HG03108 (cell line): ENCODE measurements around the gene PSG7.
"Not testable (repeated sequence)": the region's sequence is repeated elsewhere in the genome, so short reads cannot be mapped to it uniquely, and the experiment has no call there.

Experiments
- ATAC-seq: cut with Tn5 transposase; IDR thresholded peaks from one replicate; pipeline ENCODE4 v1.9.1; 2021; ENCODE audit warnings: moderate library complexity; ENCODE audit not compliant: unreplicated experiment

PSG7 gene

DNA sequence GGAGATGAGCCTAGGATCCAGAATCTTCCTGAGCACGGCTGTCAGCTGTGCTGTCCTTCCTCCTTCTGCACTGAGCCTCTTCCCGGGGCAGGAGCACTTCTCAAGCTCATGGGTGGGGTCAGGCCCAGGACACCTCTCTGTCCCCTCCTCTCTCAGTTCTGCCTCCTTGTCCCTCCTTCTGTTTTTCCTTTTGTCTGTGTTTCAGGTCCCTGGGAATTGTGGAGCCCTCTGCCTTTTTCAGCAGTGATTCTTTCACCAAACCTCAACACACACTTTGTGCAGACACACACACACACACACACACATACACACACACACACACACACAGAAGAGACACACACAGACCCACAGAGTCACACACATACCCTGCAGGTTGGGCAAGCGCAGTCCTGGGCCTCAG lies at the start of gene PSG7:
TSS of gene PSG7 (minus strand) at position 101 of the 400 bp plus-strand sequence. CDS start 131 bp downstream, outside the sequence.
- ATAC-seq: not testable (repeated sequence)

DNA sequence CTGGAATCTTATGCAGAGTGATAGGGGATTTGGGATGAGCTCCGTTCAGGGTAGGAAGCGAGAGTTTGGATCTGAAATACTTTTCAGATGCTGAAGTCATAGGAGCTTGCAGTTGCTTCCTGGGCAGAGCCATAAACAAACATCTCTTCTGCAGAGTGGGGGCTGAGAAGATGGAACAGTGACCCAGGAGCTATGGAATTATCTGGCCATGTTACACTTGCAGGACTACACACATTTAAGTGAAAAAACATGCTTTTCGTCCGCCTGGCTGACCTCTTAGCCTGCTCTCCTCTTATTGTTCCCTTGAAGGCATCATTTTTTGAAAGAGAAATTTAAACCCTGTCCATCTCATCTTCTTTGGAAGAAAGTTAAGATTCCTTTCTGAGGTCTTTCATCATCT lies 48.6 kb upstream of the PSG7 start:
- no peak for ATAC-seq

DNA sequence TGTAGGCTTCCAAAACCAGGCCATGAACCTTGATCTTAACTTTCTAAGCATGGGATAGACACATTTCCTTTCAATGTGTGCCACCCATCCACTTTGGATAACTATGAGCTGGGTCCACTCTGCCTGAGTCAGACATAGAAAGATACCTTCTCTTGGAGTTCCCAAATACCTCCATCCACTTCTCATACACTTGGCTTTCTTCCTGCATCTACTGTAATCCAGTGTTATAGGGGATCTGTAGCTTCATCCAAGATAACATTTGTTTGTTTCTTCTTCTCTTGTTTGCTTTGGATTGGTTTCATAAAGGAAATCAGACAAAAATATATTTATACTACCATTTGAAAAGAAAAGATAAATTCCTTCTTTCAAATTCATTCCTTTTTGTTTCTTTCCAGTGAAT lies 45.1 kb upstream of the PSG7 start:
- not testable (repeated sequence) for ATAC-seq

DNA sequence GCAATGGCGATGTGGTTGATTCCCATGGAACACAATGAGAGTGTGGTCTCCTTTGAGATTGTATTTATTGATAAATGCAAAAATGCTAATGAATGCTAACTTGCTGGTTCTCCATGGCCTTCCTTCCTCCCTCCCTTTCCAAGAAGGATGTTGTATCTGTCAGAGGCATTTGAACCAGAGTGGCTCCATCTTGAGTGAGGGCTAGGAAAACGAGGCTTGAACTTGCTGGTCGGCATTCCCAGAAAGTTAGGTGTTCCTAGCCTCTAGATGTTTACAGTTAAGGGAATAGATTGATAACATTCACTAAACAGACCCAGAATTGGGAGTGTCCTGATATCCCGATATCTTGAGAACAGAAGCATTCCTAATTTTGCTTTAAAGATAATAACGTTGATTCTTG lies 34.4 kb upstream of the PSG7 start:
- not testable (repeated sequence) for ATAC-seq

DNA sequence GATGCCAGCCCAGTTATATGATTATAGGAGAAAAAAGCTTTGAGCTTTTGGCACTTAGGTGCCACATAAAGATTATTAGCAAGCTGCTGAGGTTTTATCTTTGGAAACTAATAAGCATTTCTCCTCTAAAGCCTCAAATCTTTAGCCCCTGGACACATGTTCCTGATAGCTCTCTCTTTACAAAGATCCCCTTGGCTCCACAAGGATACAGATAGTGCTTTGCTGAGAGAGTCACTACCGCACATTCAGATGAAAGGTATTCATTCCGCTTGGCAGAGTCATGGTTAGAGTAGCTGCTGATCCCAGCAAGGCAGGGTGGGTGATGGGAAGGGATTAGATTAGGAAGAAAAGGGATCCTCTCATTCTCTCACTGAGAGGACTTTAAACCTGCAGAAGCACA lies 28.2 kb upstream of the PSG7 start:
- no peak for ATAC-seq

DNA sequence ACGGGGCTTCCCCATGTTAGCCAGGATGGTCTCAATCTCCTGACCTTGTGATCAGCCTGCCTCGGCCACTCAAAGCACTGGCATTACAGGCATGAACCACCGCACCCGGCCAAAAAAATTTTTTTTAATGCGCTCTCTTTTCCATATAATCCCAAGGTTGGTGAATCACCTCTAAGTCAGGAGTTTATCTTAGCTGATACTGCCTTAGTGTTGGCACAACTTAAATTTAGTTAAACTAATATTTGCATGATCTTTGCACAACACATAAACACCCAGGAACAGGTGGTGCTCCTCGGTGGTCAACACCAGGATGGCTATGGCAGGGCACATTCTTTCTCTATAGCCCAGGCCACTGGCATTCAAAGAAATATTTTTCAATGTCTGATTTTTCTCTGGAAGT lies 24.1 kb upstream of the PSG7 start:
- ATAC-seq: no peak

DNA sequence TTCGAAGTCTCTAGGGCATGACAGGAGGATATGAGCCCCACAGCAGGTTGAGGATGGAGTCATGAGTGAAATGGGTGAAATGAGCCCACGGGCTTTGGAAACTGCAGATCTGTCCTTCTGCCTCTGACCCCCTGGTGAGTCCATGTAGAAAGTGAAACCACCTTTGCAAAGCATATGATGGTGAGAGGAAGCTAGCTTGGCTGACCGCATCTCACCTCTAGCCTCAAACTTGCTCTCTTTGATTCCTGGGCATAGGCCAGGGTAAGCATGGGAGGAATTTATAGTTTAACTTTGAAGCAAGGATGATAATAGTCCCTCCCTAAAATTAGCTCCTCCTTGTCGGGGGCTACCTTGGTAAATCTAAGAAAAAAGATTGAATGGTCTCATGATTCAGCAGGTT lies 15.1 kb upstream of the PSG7 start:
- not testable (repeated sequence) for ATAC-seq

DNA sequence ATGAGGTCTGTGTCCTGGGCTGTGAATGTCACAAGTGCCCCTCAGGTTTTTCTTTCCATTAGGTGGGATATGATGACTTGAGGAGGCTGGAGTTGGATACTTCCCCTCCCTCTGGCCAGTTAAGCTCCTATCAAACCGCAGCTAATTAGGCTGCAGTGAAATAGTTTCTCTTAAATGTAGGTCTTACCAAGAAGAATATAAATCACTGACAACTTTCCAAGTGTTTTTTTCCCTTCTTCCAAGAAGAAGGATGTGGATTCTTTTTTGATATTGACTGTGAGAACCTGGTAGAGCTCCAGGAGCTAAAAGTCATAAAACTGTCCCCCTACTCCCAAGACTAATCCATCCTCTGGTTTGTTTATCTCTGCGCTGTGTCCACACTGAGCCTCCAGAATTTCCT lies 14.5 kb upstream of the PSG7 start:
- not testable (repeated sequence) for ATAC-seq

DNA sequence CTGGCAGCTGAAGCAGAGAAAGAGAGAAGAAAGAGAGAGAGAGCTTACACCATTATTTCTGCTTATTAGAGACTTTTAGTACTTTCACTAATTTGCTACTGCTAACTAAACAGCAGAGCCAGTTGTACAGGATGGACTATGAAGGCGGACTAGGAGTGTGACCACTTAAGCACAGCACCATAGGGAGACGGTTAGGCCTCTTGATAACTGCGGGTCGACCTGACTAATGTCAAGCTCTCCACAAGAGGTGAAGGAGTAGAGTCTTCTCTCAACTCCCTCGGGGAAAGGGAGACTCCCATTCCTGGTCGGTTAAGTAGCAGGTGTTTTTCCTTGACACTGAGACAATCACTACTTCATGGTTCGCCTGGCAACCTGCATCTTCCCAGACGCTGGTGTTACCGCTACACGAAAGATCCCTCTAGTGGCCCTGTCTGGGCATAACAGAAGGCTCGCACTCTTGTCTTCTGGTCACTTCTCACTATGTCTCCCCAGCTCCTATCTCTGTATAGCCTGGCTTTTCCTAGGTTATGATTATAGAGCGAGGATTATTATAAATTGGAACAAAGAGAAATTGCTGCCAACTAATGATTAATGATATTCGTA lies 5.3 kb upstream of the PSG7 start:
- ATAC-seq: no peak

DNA sequence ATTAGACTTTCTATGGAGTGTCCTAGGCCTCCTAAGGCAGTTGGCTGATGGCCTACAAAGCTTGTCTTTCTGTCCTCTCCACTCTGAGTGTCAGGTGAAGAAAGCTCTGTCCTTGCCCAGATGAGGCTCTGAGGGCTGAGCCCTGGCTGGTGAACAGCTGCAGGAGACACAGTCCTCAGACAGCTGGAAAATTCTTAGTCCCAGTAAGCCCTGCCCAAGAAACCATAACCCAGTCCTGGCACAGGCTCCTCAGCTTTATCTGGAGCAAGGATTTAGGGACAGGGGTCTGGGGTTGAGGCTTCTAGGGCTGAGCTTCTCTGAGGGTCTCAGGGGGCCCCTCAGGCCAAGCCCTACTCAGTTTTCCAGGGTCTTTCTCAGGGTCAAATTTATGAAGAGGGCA lies 2.3 kb downstream of the PSG7 start:
- ATAC-seq: not testable (repeated sequence)

DNA sequence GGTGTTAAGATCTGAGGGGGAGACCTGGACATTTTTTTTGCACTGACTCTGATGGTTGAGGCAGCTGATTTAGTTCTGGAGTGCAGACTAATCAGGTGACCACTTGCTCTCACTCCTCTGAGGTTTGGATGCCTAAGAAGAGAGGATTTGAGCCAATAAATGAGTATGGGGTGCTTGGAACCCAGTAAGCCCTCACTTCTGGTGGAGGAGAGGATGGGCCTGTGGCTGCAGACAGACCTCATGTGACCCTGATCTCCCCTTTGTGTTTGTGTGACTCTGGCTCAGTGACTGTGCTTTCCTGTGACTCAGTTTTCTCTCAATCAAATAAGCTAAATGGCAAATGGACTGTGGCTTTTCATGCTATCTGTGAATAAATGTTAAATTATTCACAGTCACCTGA lies 2.8 kb downstream of the PSG7 start:
- ATAC-seq: not testable (repeated sequence)

DNA sequence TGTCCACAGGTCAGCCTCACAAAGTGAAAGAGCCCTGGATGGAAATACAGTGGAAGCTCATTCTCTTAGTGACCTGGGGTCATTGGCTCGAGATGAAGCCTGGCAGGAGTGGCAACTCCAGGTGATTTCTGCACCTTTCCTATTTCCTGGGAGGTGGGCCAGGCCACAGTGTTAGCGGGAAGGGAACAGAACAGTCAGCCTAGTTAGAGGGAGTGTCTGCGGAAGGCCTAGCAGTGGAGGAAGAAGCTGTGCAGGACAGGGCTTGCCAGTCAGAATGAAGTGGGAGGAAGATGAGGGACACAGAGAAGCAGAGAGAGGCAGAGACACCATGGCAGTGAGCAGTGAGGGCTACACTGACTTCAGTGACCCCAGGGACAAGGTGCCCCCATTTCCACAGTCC lies 3.6 kb downstream of the PSG7 start:
- not testable (repeated sequence) for ATAC-seq

DNA sequence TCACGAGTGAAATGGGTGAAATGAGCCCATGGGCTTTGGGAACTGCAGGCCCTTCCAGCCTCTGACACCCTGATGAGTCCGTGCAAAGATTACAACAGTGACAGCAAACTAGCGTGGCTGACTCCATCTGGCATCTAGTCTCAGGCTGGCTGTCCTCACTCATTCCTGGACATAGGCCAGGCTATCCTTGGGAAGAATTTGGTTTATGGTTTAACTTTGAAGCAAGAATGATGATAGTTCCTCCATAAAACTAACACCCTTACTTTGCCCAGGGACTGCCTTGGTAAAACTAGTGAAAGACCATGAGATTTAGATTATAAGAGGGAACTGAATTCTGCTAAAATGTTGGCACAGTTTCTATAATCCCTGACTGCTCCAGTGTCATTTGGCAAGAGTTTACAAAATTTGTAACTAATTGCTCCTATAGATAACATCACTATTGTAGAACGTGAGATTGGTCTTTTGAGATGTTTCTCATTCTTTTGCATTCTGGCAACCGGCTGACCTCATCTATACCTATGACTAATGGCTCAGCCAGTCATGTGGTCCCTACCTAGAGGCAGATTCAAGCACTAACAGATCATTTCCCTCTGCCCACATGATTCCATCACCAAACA lies 4.4 kb downstream of the PSG7 start:
- ATAC-seq: not testable (repeated sequence)

DNA sequence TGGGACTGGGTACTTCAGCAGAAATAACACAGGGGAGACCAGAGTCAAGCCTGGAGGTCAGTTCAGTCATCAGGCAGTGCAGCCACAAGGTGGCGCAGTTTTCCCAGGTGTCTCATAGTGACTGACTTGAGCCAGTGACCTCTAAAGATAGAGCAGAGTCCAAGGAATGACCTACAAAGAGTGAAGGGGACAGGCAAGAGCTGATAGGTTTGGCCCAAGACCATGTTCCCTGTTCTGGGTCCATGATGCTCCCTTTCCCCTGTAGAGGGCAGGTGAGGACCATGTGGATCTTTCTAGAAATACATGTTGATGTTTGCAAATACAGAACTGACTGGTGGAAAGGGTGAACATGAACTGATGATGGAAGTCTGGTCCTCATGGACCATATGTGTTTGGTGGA lies 6.8 kb downstream of the PSG7 start:
- ATAC-seq: not testable (repeated sequence)

DNA sequence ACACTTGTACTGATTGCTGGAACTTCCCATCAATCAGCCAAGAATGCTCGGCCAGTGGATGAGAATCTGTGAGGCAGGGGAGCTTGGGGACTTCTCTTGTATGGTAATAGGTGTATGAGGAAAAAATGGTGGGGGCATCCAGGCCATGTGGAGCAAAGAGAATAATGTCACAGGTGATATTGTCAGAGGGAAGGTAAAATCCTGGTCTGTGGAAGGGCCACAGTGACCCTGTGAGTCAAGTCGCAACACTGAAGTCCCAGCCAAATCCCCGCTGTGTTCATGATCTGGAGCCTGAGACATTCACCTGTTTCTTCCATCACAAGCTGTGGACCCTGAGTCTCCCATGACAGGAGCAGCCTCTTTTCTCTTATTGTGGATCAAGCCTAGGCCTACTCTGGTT lies 8.1 kb downstream of the PSG7 start:
- no peak for ATAC-seq

DNA sequence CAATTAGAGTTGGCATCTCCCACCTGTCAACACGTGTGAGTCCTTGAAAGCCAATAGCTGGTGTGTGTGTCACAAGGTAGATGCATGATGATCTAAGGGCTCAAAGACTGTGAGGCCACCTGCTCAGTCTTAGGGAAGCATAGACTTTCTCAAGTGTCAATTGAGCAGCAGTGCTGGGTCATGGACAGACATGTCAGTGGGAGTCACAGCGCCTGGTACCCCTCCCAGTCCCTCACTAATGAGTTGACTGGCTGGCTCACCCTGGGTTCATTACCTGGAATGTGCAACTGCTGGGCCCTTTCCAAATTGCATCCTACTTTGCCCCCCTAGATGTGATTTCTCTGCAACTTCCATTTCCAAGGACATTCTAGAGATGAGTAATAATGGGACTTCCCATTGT lies 10.2 kb downstream of the PSG7 start:
- no peak for ATAC-seq

DNA sequence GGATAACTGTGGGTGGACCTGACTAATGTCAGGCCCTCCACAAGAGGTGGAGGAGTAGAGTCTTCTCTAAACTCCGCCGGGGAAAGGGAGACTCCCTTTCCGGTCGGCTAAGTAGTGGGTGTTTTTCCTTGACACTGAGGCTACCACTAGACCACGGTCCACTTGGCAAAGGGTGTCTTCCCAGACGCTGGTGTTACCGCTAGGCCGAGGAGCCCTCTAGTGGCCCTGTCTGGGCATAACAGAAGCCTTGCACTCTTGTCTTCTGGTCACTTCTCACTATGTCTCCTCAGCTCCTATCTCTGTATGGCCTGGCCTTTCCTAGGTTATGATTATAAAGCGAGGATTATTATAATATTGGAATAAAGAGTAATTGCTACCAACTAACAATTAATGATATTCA lies 13.9 kb downstream of the PSG7 start:
- not testable (repeated sequence) for ATAC-seq

DNA sequence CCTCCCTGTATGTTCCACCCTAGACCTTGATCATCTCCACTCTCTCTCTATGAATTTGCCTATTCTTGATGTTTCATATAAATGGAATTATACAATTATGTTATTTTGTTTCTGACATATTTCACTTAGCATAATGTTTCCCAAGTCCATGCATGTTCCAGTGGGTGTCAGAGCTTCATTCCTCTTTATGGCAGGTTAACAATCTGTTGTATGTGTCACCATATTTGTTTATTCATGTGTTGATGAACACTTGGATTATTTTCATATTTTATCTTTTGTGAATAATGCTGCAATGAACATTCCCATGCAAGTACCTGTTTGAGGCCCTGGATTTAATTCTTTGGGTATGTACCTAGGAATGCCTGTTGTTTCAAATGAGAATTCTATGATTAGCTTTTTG lies 16.0 kb downstream of the PSG7 start:
- ATAC-seq: not testable (repeated sequence)

DNA sequence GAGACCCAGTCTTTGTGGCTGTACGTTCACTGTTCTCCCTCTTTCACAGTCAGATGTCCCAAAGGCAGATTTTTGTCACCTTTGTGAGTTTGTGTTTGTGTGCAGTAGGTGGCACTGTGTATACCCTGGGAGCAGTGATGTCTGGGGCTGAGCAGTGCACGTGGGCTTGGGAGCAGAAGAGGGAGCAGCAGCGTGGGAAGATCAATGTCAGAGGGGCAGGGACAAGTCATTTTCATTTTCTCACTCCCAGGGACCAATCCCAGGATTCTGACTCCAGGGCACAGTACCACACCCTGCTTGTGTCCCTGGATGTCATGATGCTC lies 17.3 kb downstream of the PSG7 start:
- no peak for ATAC-seq

DNA sequence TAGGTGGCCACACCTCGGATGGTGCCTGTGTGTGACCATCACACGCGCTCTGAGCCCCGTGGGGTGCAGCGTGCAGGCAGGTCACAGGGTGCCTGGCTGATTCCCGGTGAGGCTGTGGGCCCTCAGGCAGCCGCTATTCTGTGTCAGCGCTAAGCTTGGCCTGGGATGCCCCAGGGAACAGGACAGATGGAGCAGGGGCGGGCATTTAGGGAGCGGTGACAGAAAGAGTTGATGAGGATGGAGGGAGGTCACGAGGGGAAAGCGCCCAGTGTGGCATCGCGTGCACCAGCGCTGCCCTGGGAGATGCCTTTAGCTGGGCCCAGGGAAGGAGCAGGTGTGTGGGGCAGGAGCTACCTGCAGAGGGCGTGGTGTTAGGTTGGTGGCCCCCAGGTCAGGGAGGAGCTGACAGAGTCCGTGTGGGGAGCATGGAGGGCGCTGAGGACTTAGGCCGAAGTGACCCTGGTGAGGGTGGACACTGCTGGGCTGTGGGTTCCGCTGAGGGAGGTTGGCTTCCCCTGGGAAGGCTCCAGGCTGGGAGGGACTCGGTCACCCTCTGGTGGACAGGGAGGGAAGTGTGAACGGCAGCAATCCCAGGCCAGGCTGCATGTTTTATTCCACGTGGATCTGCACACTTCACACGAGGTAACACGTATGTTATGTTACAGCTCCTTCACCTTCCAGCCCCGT lies 17.8 kb downstream of the PSG7 start:
- not testable (repeated sequence) for ATAC-seq

DNA sequence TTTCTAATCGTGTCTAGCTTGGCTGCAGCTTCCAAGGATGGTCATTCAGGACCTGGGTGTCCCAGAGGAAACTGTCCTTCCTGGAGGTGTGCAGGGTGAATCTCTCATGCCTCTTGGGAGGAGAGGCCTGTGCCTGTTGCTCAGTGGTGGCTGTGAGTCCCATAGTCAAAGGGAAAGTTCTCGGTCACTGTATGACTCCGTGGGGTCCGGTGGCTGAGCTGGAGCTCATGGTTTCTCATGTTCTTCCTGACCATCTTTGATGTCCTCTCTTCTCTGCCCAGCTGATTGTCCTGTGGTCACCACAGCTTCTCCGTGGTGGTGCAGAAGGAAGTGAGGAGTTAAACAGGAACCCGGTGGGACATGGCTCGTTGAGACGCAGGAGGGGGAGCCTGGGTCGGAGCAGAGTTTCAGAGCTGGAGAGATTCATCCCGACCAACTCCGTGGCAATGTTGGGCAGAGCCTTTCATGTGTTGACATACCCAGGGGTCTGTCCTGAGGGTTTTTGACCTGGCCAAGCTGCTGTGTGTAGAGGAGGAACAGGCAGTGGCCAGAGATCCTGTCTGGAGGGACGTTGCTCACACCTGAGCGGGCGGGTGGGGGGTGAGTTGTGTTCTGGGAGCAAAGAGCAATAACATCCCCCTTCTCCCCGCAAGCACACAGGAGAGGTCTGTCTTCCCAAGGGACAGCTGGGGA lies 18.5 kb downstream of the PSG7 start:
- ATAC-seq: not testable (repeated sequence)

DNA sequence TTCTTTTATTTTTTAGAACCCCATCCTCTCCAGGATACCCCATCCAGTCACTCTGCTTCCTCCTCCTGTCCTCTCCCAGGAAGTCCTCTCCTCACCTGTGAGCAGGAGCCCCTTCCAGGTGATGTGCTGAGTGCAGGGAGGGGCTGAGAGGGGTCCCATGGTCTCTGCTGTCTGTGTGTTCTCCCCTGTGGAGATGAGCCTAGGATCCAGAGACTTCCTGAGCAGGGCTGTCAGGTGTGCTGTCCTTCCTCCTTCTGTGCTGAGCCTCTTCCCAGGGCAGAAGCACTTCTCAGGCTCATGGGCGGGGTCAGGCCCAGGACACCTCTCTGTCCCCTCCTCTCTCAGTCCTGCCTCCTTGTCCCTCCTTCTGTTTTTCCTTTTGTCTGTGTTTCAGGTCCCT lies 19.4 kb downstream of the PSG7 start, which contains the start of gene PSG6:
TSS of gene PSG6 (minus strand) at position 261 of the 400 bp plus-strand sequence. CDS start at position 159, 102 bp downstream.
- not testable (repeated sequence) for ATAC-seq
